Endothelial cell (in vitro differentiated cells): Measurements from ENCODE around the gene POLR2H. TPM values are rescaled to one million over a fixed set of nuclear protein-coding genes. Genes with fewer than 3 reads are reported as not detected.

Experiments
- DNase-seq: peaks from one replicate; pipeline ENCODE4 v3.0.0; 2021; ENCODE audit warnings: low spot score
- H3K27ac Mint-ChIP-seq: one replicate; pipeline ENCODE4 v1.8.0; 2021; ENCODE audit warnings: mixed read lengths, inconsistent platforms; ENCODE audit not compliant: unreplicated experiment
- H3K27me3 Mint-ChIP-seq: one replicate; pipeline ENCODE4 v1.8.0; 2021; ENCODE audit warnings: mild to moderate bottlenecking, moderate library complexity, mixed read lengths, inconsistent platforms; ENCODE audit not compliant: unreplicated experiment
- H3K36me3 Mint-ChIP-seq: one replicate; pipeline ENCODE4 v1.8.0; 2021; ENCODE audit warnings: mild to moderate bottlenecking, low read depth, mixed read lengths, inconsistent platforms; ENCODE audit not compliant: unreplicated experiment
- H3K4me1 Mint-ChIP-seq: one replicate; pipeline ENCODE4 v1.8.0; 2021; ENCODE audit warnings: mild to moderate bottlenecking, mixed read lengths, inconsistent platforms; ENCODE audit not compliant: unreplicated experiment
- H3K4me3 Mint-ChIP-seq: one replicate; pipeline ENCODE4 v1.8.0; 2021; ENCODE audit warnings: mild to moderate bottlenecking, mixed read lengths, inconsistent platforms; ENCODE audit not compliant: unreplicated experiment
- H3K9me3 Mint-ChIP-seq: one replicate; pipeline ENCODE4 v1.8.0; 2021; ENCODE audit warnings: mixed read lengths, inconsistent platforms; ENCODE audit not compliant: unreplicated experiment
- CTCF ChIP-seq: fragments of 200-600 bp; sonication (generic); IDR thresholded peaks from one replicate; pipeline ENCODE4 v1.5.0; 2021; ENCODE audit warnings: antibody characterized with exemption; ENCODE audit not compliant: unreplicated experiment
- total RNA-seq: library from RNA; stranded (reverse); fragmentation: NEBNext Ultra II Directional; extraction: Animal tissue kit (Norgen Biotek cat#: 25700); gene quantifications from one replicate; pipeline ENCODE4 v1.2.1, GENCODE V29; 2021; ENCODE audit not compliant: unreplicated experiment

POLR2H gene
- total RNA-seq, 1 donor from 2014 or later = 56.1 TPM

GRCh38 chr3:184381261-184382224 is 20.0 kb downstream of the POLR2H start:
- Mint-ChIP-seq H3K27me3 (peaks cover 26% of the 10 kb centered on the region), H3K9me3 (no peaks in the 10 kb centered on the region), H3K4me3 (no peak overlapping the region), H3K27ac (no peak overlapping the region), H3K4me1 (peaks cover 20% of the 10 kb centered on the region), H3K36me3 (no peaks in the 10 kb centered on the region)
- TF ChIP-seq CTCF = no peak
- no peak for DNase-seq

GRCh38 chr3:184382326-184383032 is 21.0 kb downstream of the POLR2H start:
- H3K4me3 Mint-ChIP-seq = no peak overlapping the region

GRCh38 chr3:184383033-184383740 is 21.7 kb downstream of the POLR2H start:
- DNase-seq = no peak
- Mint-ChIP-seq H3K4me1 (peaks cover 11% of the 10 kb centered on the region), H3K9me3 (no peaks in the 10 kb centered on the region), H3K36me3 (no peaks in the 10 kb centered on the region), H3K4me3 (no peak overlapping the region), H3K27me3 (peaks cover 31% of the 10 kb centered on the region), H3K27ac (no peak overlapping the region)
- TF ChIP-seq CTCF = no peak

More at GRCh38 chr3:184382326-184383032, 21.0 kb downstream of the POLR2H start:
- TF ChIP-seq CTCF = no peak
- no peak for DNase-seq
- peaks cover 15% of the 10 kb centered on the region for H3K4me1 Mint-ChIP-seq
- H3K9me3 Mint-ChIP-seq = no peaks in the 10 kb centered on the region
- H3K36me3 Mint-ChIP-seq = no peaks in the 10 kb centered on the region
- no peak overlapping the region for H3K27ac Mint-ChIP-seq
- H3K27me3 Mint-ChIP-seq = peaks cover 30% of the 10 kb centered on the region

- peaks cover 29% of the 10 kb centered on the region for H3K27me3 Mint-ChIP-seq
- H3K4me3 Mint-ChIP-seq = no peak overlapping the region
These were observed 22.8 kb downstream of the POLR2H start for GRCh38 chr3:184384342-184384741.

More at GRCh38 chr3:184384342-184384741, 22.8 kb downstream of the POLR2H start:
- peaks cover under 1% of the 10 kb centered on the region for H3K4me1 Mint-ChIP-seq
- no peak overlapping the region for H3K27ac Mint-ChIP-seq
- no peaks in the 10 kb centered on the region for H3K9me3 Mint-ChIP-seq
- TF ChIP-seq CTCF = no peak
- DNase-seq = no peak
- H3K36me3 Mint-ChIP-seq = no peaks in the 10 kb centered on the region
